PC-3 (cell line): ENCODE measurements around the gene SGO2.

Experiments
- CTCF ChIP-seq: fragments of 300-600 bp; sonication (generic); conservative IDR thresholded peaks from 2 replicates; pipeline ENCODE4 v1.5.1; 2017; ENCODE audit warnings: antibody characterized with exemption, low read depth, mild to moderate bottlenecking, low read length
- EZH2phosphoT487 ChIP-seq: fragments of 300-600 bp; sonication (generic); IDR thresholded peaks from 2 replicates; pipeline ENCODE4 v1.6.1; 2018; ENCODE audit warnings: mild to moderate bottlenecking, antibody characterized with exemption, low read length, borderline replicate concordance

- no peak for TF ChIP-seq CTCF
- TF ChIP-seq EZH2phosphoT487: no peak
Measured at GRCh38 chr2:200585340-200585729, 59.3 kb downstream of the SGO2 start.
